ENCODE data around the gene PKP1.

DNA sequence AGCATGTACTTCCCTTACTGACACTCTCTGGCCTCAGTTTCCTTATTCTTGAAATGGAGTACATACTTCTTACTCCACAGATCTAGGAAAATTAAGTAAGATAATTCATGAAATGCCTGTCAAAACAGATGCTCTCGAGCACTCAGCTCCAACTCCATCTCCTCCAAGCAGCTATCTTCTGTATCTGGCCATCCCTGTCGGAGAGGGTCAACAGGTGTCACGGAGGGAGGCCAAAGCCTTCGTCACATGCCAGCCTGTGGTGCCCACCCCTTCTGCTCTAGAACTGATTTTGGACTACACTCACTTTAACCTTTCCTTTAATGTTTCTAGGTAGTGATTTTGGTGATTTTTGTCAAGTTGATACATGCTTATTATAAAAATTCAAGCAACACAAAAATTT is 18.8 kb upstream of the PKP1 start:
- no peak for TF ChIP-seq NANOG (IDR thresholded peaks at IDR 0.05; ENCODE audit: borderline replicate concordance)
- TF ChIP-seq, protein P1, sequence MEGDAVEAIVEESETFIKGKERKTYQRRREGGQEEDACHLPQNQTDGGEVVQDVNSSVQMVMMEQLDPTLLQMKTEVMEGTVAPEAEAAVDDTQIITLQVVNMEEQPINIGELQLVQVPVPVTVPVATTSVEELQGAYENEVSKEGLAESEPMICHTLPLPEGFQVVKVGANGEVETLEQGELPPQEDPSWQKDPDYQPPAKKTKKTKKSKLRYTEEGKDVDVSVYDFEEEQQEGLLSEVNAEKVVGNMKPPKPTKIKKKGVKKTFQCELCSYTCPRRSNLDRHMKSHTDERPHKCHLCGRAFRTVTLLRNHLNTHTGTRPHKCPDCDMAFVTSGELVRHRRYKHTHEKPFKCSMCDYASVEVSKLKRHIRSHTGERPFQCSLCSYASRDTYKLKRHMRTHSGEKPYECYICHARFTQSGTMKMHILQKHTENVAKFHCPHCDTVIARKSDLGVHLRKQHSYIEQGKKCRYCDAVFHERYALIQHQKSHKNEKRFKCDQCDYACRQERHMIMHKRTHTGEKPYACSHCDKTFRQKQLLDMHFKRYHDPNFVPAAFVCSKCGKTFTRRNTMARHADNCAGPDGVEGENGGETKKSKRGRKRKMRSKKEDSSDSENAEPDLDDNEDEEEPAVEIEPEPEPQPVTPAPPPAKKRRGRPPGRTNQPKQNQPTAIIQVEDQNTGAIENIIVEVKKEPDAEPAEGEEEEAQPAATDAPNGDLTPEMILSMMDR (conservative IDR thresholded peaks at IDR 0.05; ENCODE audit: low read depth in 2 of 2) = no peak
- TF ChIP-seq POLR2AphosphoS5 (IDR thresholded peaks at IDR 0.05; ENCODE audit: low read depth) = no peak
- TF ChIP-seq EZH2 (IDR thresholded peaks at IDR 0.05; ENCODE audit: low read depth, unreplicated experiment) = no peak
- no peak for TF ChIP-seq EZH2phosphoT487 (IDR thresholded peaks at IDR 0.05; ENCODE audit: unreplicated experiment)
- TF ChIP-seq, protein P2, sequence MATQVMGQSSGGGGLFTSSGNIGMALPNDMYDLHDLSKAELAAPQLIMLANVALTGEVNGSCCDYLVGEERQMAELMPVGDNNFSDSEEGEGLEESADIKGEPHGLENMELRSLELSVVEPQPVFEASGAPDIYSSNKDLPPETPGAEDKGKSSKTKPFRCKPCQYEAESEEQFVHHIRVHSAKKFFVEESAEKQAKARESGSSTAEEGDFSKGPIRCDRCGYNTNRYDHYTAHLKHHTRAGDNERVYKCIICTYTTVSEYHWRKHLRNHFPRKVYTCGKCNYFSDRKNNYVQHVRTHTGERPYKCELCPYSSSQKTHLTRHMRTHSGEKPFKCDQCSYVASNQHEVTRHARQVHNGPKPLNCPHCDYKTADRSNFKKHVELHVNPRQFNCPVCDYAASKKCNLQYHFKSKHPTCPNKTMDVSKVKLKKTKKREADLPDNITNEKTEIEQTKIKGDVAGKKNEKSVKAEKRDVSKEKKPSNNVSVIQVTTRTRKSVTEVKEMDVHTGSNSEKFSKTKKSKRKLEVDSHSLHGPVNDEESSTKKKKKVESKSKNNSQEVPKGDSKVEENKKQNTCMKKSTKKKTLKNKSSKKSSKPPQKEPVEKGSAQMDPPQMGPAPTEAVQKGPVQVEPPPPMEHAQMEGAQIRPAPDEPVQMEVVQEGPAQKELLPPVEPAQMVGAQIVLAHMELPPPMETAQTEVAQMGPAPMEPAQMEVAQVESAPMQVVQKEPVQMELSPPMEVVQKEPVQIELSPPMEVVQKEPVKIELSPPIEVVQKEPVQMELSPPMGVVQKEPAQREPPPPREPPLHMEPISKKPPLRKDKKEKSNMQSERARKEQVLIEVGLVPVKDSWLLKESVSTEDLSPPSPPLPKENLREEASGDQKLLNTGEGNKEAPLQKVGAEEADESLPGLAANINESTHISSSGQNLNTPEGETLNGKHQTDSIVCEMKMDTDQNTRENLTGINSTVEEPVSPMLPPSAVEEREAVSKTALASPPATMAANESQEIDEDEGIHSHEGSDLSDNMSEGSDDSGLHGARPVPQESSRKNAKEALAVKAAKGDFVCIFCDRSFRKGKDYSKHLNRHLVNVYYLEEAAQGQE (IDR thresholded peaks at IDR 0.05; ENCODE audit: unreplicated experiment) = no peak
- no peak for TF ChIP-seq JUNB (IDR thresholded peaks at IDR 0.05; ENCODE audit: unreplicated experiment)
- TF ChIP-seq CREB1 (CRISPR knock-in tag; IDR thresholded peaks at IDR 0.05; ENCODE audit: low read depth) = no peak
- no peak for TF ChIP-seq ZNF331 (CRISPR knock-in tag; IDR thresholded peaks at IDR 0.05; ENCODE audit: low read depth)
- TF ChIP-seq, protein P3, sequence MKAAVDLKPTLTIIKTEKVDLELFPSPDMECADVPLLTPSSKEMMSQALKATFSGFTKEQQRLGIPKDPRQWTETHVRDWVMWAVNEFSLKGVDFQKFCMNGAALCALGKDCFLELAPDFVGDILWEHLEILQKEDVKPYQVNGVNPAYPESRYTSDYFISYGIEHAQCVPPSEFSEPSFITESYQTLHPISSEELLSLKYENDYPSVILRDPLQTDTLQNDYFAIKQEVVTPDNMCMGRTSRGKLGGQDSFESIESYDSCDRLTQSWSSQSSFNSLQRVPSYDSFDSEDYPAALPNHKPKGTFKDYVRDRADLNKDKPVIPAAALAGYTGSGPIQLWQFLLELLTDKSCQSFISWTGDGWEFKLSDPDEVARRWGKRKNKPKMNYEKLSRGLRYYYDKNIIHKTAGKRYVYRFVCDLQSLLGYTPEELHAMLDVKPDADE (IDR thresholded peaks at IDR 0.05) = no peak
- no peak for TF ChIP-seq STAT1 (IDR thresholded peaks at IDR 0.05; ENCODE audit: unreplicated experiment)
- TF ChIP-seq ZNF114 (CRISPR knock-in tag; IDR thresholded peaks at IDR 0.05) = no peak
